ENCODE data around the gene SLC4A1. TPM values are rescaled to one million over a fixed set of nuclear protein-coding genes. Genes with fewer than 3 reads are reported as not detected.

The SLC4A1 gene
- total RNA-seq: 0.37 TPM

GRCh38 chr17:44267818-44268490 is at the start of gene SLC4A1:
Gene SLC4A1 (minus strand): TSS chr17:44268135. CDS start chr17:44262866, 5,269 bp downstream.
- DNase-seq (ENCODE audit: low spot score): no peak

- DNase-seq (ENCODE audit: low spot score): no peak
Observed at GRCh38 chr17:44317545-44317944, 49.6 kb upstream of the SLC4A1 start.

- DNase-seq (ENCODE audit: low spot score): no peak
Observed at GRCh38 chr17:44315760-44316731, 48.1 kb upstream of the SLC4A1 start.

GRCh38 chr17:44314869-44315661 is 47.1 kb upstream of the SLC4A1 start:
- no peak for DNase-seq (ENCODE audit: low spot score)

GRCh38 chr17:44314524-44314868 is 46.6 kb upstream of the SLC4A1 start:
- DNase-seq (ENCODE audit: low spot score): no peak

- no peak for DNase-seq (ENCODE audit: low spot score)
Observed at GRCh38 chr17:44314031-44314430, 46.1 kb upstream of the SLC4A1 start.

GRCh38 chr17:44312396-44313104 is 44.6 kb upstream of the SLC4A1 start:
- no peak for DNase-seq (ENCODE audit: low spot score)

GRCh38 chr17:44311562-44312181 is 43.7 kb upstream of the SLC4A1 start:
- no peak for DNase-seq (ENCODE audit: low spot score)

- DNase-seq (ENCODE audit: low spot score): no peak
Observed at GRCh38 chr17:44310609-44311376, 42.9 kb upstream of the SLC4A1 start.

- DNase-seq (ENCODE audit: low spot score): no peak
Observed at GRCh38 chr17:44310188-44310587, 42.3 kb upstream of the SLC4A1 start.

- DNase-seq (ENCODE audit: low spot score): no peak
Observed at GRCh38 chr17:44309472-44309871, 41.5 kb upstream of the SLC4A1 start.

- no peak for DNase-seq (ENCODE audit: low spot score)
Observed at GRCh38 chr17:44308865-44309264, 40.9 kb upstream of the SLC4A1 start.

GRCh38 chr17:44308320-44308818 is 40.4 kb upstream of the SLC4A1 start, which contains the start of gene RUNDC3A:
Gene RUNDC3A (plus strand): TSS chr17:44308601. CDS start chr17:44308833, 232 bp downstream.
- peak; percentile 87 for DNase-seq (ENCODE audit: low spot score)

- no peak for DNase-seq (ENCODE audit: low spot score)
Observed at GRCh38 chr17:44307387-44308186, 39.7 kb upstream of the SLC4A1 start.

GRCh38 chr17:44304651-44305050 is 36.7 kb upstream of the SLC4A1 start:
- no peak for DNase-seq (ENCODE audit: low spot score)

GRCh38 chr17:44297975-44298374 is 30.0 kb upstream of the SLC4A1 start:
- no peak for DNase-seq (ENCODE audit: low spot score)

GRCh38 chr17:44293509-44294226 is 25.7 kb upstream of the SLC4A1 start:
- no peak for DNase-seq (ENCODE audit: low spot score)

- DNase-seq (ENCODE audit: low spot score): no peak
Observed at GRCh38 chr17:44287651-44288050, 19.7 kb upstream of the SLC4A1 start.
